Heart left ventricle (tissue), 16 donors: ENCODE data around the gene ULK4. TPM values are rescaled to one million over a fixed set of nuclear protein-coding genes. Genes with fewer than 3 reads are reported as not detected.

Source experiments
- ATAC-seq, 4 donors: fragments of 200-7000 bp; cut with Tn5 transposase; one replicate each; pipeline ENCODE4 v1.9.1; 2020 to 2022; ENCODE audit warnings: moderate library complexity in 4 of 4, mild to moderate bottlenecking in 3 of 4, moderate number of reproducible peaks in 1 of 4
- DNase-seq, 5 donors: peaks; one replicate each; pipeline ENCODE4 v3.0.0-alpha.2; 2020
- H3K27ac ChIP-seq, 12 donors: fragments of 200-600 bp; sonication (generic) in 4 of 12; one replicate each; pipeline versions ENCODE4 v1.5.0 to v1.8.0; 2016 to 2022; ENCODE audit warnings: mild to moderate bottlenecking in 2 of 12
- H3K27me3 ChIP-seq, 9 donors: fragments of 200-600 bp; sonication (generic) in 2 of 9; one replicate each; pipeline versions ENCODE4 v1.5.1 to v1.8.0; 2016 to 2022; ENCODE audit warnings: mild to moderate bottlenecking in 3 of 9
- H3K36me3 ChIP-seq, 9 donors: fragments of 200-600 bp; sonication (generic) in 2 of 9; one replicate each; pipeline versions ENCODE4 v1.5.0 to v1.8.0; 2018 to 2022; ENCODE audit warnings: mild to moderate bottlenecking in 2 of 9
- H3K4me1 ChIP-seq, 12 donors: fragments of 200-600 bp; sonication (generic) in 4 of 12; one replicate each; pipeline versions ENCODE4 v1.5.0 to v1.8.0; 2016 to 2022; ENCODE audit warnings: mild to moderate bottlenecking in 3 of 12
- H3K4me3 ChIP-seq, 12 donors: fragments of 200-600 bp; sonication (generic) in 4 of 12; one replicate each; pipeline versions ENCODE4 v1.5.0 to v1.8.0; 2017 to 2022; ENCODE audit warnings: mild to moderate bottlenecking in 9 of 12, moderate library complexity in 4 of 12
- H3K9me3 ChIP-seq, 12 donors: fragments of 200-600 bp; sonication (generic) in 4 of 12; one replicate each; pipeline versions ENCODE4 v1.5.0 to v1.8.0; 2016 to 2022; ENCODE audit warnings: mild to moderate bottlenecking in 1 of 12
- POLR2A ChIP-seq, 2 donors: fragments of 450-650 bp; IDR thresholded peaks; one replicate each; pipeline ENCODE4 v1.6.1; 2017; ENCODE audit warnings: antibody characterized with exemption in 2 of 2, mild to moderate bottlenecking in 2 of 2, moderate library complexity in 2 of 2
- WGBS, 4 donors: extraction: QIAGEN DNeasy Blood & Tissue Kit in 2 of 4; methylation state at CpG; one replicate each; pipeline versions ENCODE4 v1.1.5 to v1.1.7; 2013 to 2018; 5-methylcytosine and 5-hydroxymethylcytosine counted together
- intact Hi-C, 10 donors: fragments of 100-400 bp; cut with DNase I; formaldehyde crosslinking; loops; one replicate each; pipeline versions ENCODE4 v1.11.1 to v1.14.2; 2022
- polyA plus RNA-seq, 2 donors: library from polyadenylated mRNA; stranded (reverse); fragments of 200-250 nt; gene quantifications; one replicate each; pipeline ENCODE4 v1.2.3, GENCODE V29; 2013
- total RNA-seq, 9 donors: library from RNA; depleted of rRNA in 2 of 9; stranded (reverse); fragments of >200 nt in 2 of 9; fragmentation: NEBNext Ultra II Directional in 3 of 9; extraction: Animal tissue kit (Norgen Biotek cat#: 25700) in 3 of 9; gene quantifications; one replicate each; pipeline versions ENCODE4 v1.1.0 to v1.2.4, GENCODE V29; 2016 to 2023
- TF ChIP-seq, protein P1 (sequence below), 12 donors: fragments of 200-600 bp; sonication (generic) in 4 of 12; IDR thresholded peaks; one replicate each; pipeline versions ENCODE4 v1.5.0 to v1.8.0; 2018 to 2022; ENCODE audit warnings: antibody characterized with exemption in 12 of 12, mild to moderate bottlenecking in 5 of 12
- donor health status: ischemic (EF 13 %, LVEDD 7.1; RV severe dilation, severe dysfunction).
- donor health status: healthy with polysubstance abuse.
- donor health status: DM: no; HTN: yes; CAD: no.
- donor health status: DM: no; HTN: no; CAD: no.
- donor health status: ischemic (EF 25% LVEDD 6.9; RV normal size, moderate dysfunction).
- donor health status: ischemic (EF 25% LVEDD 5.7; RV mildly dilated, moderate dysfunction).
- donor health status: healthy.
- donor health status: DM: yes; HTN: yes; CAD: no.
- donor health status: ischemic (EF 35%, LVEDD 5.7; RV mildly dilated, moderate dysfunction).
- donor health status: nonischemic (EF 11% LVEDD 7.7; RV severe dilation, severe dysfunction).
- donor health status: DM: yes; HTN: yes; CAD: no.
- donor health status: PGD.
- donor health status: ischemic (EF 29% LVEDD 5.4; RV normal size, mild dysfunction).
- donor health status: nonischemic (EF 23%, LVEDD 6.1; RV moderate dilation, normal function).

Gene ULK4
- total and polyA plus RNA-seq, 11 donors: 0.91 to 6.1 (median 2.1) TPM

DNA sequence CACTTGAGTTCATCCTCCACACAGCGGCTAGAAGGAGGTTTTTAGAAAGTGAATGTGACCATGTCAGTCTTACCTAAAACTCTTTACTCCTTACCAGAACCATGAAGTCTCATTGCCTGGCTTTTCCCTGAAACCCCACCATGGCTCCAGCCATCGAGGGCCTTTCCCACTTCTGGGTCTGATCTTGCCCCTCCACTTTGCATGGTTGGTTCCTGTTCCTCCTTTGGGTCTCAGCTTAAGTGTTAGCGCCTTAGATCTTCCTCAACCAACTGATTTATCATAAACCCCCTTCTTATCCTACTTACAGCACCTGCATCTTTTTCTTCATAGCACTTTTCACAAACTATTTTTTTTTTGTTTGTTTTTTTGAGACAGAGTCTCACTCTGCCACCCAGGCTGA, 45.9 kb upstream of the ULK4 start:
- intact Hi-C loops: loop anchor here in 3 of 10 donors (5.0 to 10.0 kb wide), 3 partner anchors 40 to 113 kb away; no protein-coding TSS in a partner anchor

GRCh38 chr3:42005401-42005800, 43.5 kb upstream of the ULK4 start:
- H3K27ac ChIP-seq: no peak overlapping the region
- no peak for DNase-seq
- no peak for TF ChIP-seq POLR2A (IDR thresholded peaks at IDR 0.05)
- TF ChIP-seq, protein P1, sequence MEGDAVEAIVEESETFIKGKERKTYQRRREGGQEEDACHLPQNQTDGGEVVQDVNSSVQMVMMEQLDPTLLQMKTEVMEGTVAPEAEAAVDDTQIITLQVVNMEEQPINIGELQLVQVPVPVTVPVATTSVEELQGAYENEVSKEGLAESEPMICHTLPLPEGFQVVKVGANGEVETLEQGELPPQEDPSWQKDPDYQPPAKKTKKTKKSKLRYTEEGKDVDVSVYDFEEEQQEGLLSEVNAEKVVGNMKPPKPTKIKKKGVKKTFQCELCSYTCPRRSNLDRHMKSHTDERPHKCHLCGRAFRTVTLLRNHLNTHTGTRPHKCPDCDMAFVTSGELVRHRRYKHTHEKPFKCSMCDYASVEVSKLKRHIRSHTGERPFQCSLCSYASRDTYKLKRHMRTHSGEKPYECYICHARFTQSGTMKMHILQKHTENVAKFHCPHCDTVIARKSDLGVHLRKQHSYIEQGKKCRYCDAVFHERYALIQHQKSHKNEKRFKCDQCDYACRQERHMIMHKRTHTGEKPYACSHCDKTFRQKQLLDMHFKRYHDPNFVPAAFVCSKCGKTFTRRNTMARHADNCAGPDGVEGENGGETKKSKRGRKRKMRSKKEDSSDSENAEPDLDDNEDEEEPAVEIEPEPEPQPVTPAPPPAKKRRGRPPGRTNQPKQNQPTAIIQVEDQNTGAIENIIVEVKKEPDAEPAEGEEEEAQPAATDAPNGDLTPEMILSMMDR (IDR thresholded peaks at IDR 0.05): no peak
- no peak for ATAC-seq
- no peaks in the 10 kb centered on the region for H3K27me3 ChIP-seq
- H3K9me3 ChIP-seq: peaks cover 0 to 5% (median 0%) of the 10 kb centered on the region in 12 donors
- WGBS, 4 donors: 80 to 89% (median 85%) methylated on average over 4 of the region's 4 CpGs
- intact Hi-C loops: loop anchor here in 3 of 10 donors (5.0 to 10.0 kb wide), 3 partner anchors 38 to 111 kb away; no protein-coding TSS in a partner anchor
- no peaks in the 10 kb centered on the region for H3K36me3 ChIP-seq
- no peak overlapping the region for H3K4me3 ChIP-seq
- H3K4me1 ChIP-seq: peaks cover 0 to 1% (median 0%) of the 10 kb centered on the region in 12 donors

More for the DNA sequence above, 45.9 kb upstream of the ULK4 start:
- H3K4me1 ChIP-seq: peaks cover 0 to 11% (median under 1%) of the 10 kb centered on the region in 12 donors
- DNase-seq (no peak), ATAC-seq (no peak)
- peaks cover 0 to 2% (median 0%) of the 10 kb centered on the region in 12 donors for H3K9me3 ChIP-seq
- H3K4me3 ChIP-seq: no peak overlapping the region
- no peaks in the 10 kb centered on the region for H3K27me3 ChIP-seq
- no peak for TF ChIP-seq POLR2A (IDR thresholded peaks at IDR 0.05)
- TF ChIP-seq, protein P1 (IDR thresholded peaks at IDR 0.05): no peak
- H3K27ac ChIP-seq: no peak overlapping the region
- 88 to 92% (median 91%) methylated on average over 3 of the region's 3 CpGs for WGBS, 4 donors
- no peaks in the 10 kb centered on the region for H3K36me3 ChIP-seq

DNA sequence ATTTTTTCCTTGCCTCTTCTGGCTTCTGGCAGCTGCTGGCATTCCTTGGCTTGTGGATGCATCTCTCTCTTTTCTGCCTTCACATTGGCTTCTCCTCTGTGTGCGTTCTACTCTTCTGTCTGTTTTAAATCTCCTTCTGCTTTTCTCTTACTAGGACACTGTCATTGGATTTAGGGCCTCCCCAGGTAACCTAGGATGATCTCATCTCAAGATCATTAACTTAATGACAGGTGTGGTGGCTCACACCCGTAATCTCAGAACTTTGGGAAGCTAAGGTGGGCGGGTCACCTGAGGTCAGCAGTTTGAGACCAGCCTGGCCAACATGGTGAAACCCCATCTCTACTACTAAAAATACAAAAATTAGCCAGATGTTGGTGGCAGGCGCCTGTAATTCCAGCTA, 40.9 kb upstream of the ULK4 start:
- intact Hi-C loops: loop anchor here in 2 of 10 donors (10.0 kb wide), 2 partner anchors 88 to 108 kb away; no protein-coding TSS in a partner anchor
- Histone ChIP-seq H3K36me3 (no peaks in the 10 kb centered on the region), H3K27ac (no peak overlapping the region), H3K4me3 (no peak overlapping the region), H3K4me1 (peaks cover 0 to 7% (median 6%) of the 10 kb centered on the region in 12 donors), H3K9me3 (peaks cover 0 to 5% (median 0%) of the 10 kb centered on the region in 12 donors), H3K27me3 (no peaks in the 10 kb centered on the region)
- TF ChIP-seq POLR2A (IDR thresholded peaks at IDR 0.05): no peak
- TF ChIP-seq, protein P1 (IDR thresholded peaks at IDR 0.05): no peak
- WGBS, 4 donors: 95 to 98% (median 96%) methylated on average over 4 of the region's 4 CpGs
- no peak for DNase-seq
- ATAC-seq: no peak

- H3K9me3 ChIP-seq: peaks cover 0 to 5% (median 0%) of the 10 kb centered on the region in 12 donors
- no peak for ATAC-seq
- TF ChIP-seq POLR2A (IDR thresholded peaks at IDR 0.05): no peak
- TF ChIP-seq, protein P1 (IDR thresholded peaks at IDR 0.05): no peak
- H3K27me3 ChIP-seq: no peaks in the 10 kb centered on the region
- intact Hi-C loops: loop anchor here in 2 of 10 donors (10.0 kb wide), 2 partner anchors 87 to 107 kb away; no protein-coding TSS in a partner anchor
- peaks cover 0 to 14% (median 9%) of the 10 kb centered on the region in 12 donors for H3K4me1 ChIP-seq
- H3K36me3 ChIP-seq: no peaks in the 10 kb centered on the region
- no peak for DNase-seq
- no peak overlapping the region for H3K27ac ChIP-seq
- WGBS, 4 donors: 90 to 98% (median 96%) methylated on average over 1 of the region's 1 CpG
- H3K4me3 ChIP-seq: no peak overlapping the region
Observed at GRCh38 chr3:42001777-42002176, 39.9 kb upstream of the ULK4 start.
